Brain pericyte (primary cell): ENCODE data around the gene EIF1.
A peak's percentile ranks its signal among the peaks of the same experiment; 100 is the strongest.

Source experiments
- DNase-seq: peaks from one replicate; pipeline ENCODE4 v3.0.0-alpha.2; 2012; ENCODE audit warnings: low read depth, low spot score

Gene EIF1

GRCh38 chr17:41735744-41736143, 47.1 kb downstream of the EIF1 start:
- no peak for DNase-seq

GRCh38 chr17:41736983-41737679, 48.4 kb downstream of the EIF1 start:
- no peak for DNase-seq

DNA sequence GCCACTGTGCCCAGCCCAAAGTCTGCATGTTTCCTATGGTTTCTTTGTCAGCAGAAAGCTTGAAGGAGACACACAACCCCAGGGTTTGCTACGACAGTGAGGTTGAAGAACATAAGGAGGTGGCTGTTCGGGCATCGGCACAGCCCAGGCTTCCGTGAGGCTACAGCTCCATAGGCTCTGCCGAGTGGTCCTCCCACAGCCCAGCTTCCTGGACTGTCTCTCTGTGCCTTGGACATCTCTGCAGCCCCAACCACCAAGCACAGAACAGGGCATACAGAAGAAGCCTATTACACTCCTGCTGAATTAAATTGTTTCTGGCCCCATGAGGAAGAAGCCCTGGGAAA, 49.0 kb downstream of the EIF1 start:
- DNase-seq = no peak

DNA sequence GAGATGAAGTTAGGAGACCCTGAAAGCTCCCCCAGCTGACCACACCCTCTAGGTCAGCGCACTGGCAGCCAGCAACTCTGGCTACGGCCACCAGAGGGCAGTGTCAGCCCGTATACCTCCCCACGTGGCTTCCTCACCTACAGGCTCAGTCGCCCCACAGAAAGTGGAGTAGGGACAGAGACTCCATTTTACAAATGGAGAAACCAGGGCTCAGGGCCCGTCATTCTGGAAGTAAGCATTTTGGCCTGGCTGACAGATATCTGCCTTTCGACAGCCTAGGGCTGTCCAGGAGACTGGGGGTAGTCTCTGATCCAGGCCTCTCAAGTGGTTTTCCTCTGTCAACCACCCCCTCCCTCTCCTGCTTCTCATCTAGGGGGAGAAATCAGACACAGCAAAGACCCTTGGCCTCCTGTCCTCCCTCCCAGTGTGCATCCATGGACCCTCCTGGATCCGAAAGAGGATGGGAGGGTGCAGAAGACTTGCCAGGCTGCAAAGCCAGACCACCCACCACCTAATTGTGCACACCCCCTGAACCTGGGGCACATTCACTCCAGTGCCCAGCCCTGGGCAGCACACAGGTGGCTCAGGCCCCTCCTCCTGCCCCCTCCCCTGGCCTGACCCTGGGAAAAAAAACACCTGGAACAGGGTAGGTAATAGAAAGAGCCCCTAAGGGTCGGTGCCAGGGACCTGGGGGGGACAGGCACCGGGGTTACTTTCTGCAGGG, 49.6 kb downstream of the EIF1 start:
- peak; percentile 30 for DNase-seq

- DNase-seq = no peak
These were observed 50.1 kb downstream of the EIF1 start for GRCh38 chr17:41738801-41739112.

DNA sequence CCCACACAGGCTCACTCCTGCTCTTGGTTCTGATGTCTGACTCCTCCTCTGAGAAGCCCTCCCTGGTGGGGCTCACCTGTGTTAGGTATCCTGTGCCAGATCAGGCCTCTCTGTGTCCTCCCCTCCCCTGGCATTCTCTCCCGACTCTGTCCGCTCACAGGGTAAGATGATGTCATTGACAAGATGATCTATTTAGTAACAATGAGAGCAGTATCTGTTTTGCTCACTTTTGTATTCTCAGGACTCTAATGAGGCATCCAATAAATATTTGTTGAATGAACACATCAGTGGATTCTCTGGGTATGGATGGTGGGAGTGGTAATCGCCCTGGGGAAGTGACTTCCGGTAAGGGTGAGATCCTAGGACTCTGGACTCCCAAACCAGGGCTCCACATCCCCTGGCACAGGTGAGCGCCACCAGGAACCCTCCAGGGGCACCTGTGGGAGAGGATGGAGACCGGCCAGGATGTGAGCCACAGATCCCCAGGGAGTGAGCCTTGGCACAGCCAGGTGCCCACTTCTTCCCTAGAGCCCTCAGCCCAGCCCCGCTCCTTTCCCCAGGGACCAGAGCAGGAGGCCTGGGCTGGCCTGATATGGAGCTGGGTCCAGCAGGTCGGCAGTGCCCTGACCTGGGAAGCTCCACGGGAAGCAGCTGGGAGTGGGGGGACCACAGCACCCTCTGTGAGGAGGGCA, 51.1 kb downstream of the EIF1 start:
- no peak for DNase-seq

DNA sequence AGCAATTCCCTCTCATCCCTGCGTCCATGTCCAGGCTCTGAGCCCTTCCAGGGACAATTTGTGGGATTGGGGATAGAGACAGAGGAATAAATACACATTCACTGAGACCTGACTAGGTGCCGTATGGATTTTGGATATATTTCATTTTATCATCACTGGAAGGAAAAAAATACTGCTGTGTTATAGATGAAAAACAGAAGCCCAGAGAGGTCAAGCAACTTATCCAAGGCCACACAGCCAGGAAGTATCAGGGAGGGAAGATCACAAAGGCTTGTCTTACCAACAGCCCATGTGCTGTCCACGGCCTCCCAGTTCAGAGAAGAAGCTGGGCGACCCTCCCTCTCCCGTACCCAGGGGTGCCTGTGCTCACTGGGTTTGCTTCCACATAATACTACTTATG, 51.8 kb downstream of the EIF1 start:
- no peak for DNase-seq

DNA sequence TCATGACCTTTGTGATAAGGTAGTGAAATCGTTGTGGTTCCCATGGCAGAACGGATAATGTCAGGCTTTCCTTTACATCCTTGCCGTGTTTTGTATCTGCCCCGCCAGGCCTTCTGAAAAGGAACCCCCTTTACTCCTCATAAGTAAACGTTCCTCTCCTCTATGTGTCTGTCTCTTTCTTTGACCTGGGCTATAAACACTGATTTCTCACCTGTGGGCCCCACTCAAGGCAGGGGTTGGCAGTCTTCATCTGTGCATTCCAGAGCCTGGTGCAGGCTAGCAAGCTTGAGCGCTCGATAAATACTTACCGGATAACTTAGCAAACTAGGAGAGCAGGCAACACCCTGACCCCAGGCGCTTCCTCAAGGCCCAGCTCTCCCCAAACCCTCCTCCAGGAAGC, 53.0 kb downstream of the EIF1 start:
- no peak for DNase-seq
